ENCODE data around the gene ATP6V1D.

DNA sequence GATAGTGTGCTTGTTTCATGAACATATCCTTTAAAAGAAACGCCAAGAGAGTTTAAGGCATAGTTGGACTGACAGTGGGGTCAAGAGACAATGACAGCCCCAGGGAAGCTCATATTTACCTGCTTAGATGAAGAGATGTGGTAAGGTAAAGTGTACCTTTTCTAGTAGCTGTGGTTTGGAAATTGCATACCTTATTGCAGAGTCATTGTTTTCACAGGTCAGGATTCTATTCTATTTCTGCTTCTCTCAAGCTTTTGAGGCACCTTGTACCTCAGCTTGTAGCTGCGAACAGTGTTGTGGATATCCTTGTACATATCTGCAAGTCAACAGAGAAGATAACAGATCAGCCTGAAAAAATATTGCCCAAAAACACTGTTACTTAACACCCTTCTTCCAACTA, 47.7 kb downstream of the ATP6V1D start:
- TF ChIP-seq, protein P1, sequence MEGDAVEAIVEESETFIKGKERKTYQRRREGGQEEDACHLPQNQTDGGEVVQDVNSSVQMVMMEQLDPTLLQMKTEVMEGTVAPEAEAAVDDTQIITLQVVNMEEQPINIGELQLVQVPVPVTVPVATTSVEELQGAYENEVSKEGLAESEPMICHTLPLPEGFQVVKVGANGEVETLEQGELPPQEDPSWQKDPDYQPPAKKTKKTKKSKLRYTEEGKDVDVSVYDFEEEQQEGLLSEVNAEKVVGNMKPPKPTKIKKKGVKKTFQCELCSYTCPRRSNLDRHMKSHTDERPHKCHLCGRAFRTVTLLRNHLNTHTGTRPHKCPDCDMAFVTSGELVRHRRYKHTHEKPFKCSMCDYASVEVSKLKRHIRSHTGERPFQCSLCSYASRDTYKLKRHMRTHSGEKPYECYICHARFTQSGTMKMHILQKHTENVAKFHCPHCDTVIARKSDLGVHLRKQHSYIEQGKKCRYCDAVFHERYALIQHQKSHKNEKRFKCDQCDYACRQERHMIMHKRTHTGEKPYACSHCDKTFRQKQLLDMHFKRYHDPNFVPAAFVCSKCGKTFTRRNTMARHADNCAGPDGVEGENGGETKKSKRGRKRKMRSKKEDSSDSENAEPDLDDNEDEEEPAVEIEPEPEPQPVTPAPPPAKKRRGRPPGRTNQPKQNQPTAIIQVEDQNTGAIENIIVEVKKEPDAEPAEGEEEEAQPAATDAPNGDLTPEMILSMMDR (IDR thresholded peaks at IDR 0.05), result no peak
- TF ChIP-seq POLR2A (IDR thresholded peaks at IDR 0.05) (no peak), POLR2AphosphoS5 (IDR thresholded peaks at IDR 0.05) (no peak)
